Naive thymus-derived CD4-positive, alpha-beta T cell (primary cell): ENCODE results near the gene CRNN. TPM values are rescaled to one million over a fixed set of nuclear protein-coding genes. Genes with fewer than 3 reads are reported as not detected.

Experiments used
- ATAC-seq: fragments of 150-1000 bp; cut with Tn5 transposase; 2 replicates; pipeline ENCODE4 v1.10.0; 2021; ENCODE audit warnings: mild to moderate bottlenecking, moderate library complexity
- CTCF ChIA-PET: fragments of 350-600 bp; sonication (Branson Sonifier 250); formaldehyde crosslinking; loops from one replicate; lab custom pipeline; 2021; ENCODE audit warnings: antibody characterized with exemption; lab: Charles Lee
- POLR2A ChIA-PET: fragments of 350-600 bp; sonication (Branson Sonifier 250); formaldehyde crosslinking; loops from one replicate; lab custom pipeline; 2021; ENCODE audit warnings: antibody characterized with exemption, inconsistent platforms; lab: Charles Lee
- DNase-seq, 9 donors: peaks; one replicate each; pipeline versions ENCODE4 v3.0.0 to v3.0.0-alpha.2; 2020 to 2022; ENCODE audit warnings: mixed read lengths in 1 of 9
- H3K27ac ChIP-seq: one replicate; pipeline ENCODE4 v1.7.0; 2013; ENCODE audit warnings: mild to moderate bottlenecking, low read depth, low read length, moderate library complexity
- H3K27me3 ChIP-seq, 2 donors: one replicate each; pipeline ENCODE4 v1.7.0; 2013; ENCODE audit warnings: low read length in 2 of 2, mild to moderate bottlenecking in 2 of 2, moderate library complexity in 2 of 2; ENCODE audit not compliant: control insufficient read depth in 2 of 2, insufficient read depth in 2 of 2
- H3K36me3 ChIP-seq, 3 experiments: 1 replicate in 2 of 3; 2 replicates in 1 of 3; pipeline ENCODE4 v1.7.0; 2013; ENCODE audit warnings: low read length in 3 of 3, mild to moderate bottlenecking in 3 of 3, moderate library complexity in 1 of 3; ENCODE audit not compliant: insufficient read depth in 3 of 3, control insufficient read depth in 2 of 3
- H3K4me1 ChIP-seq, 2 donors: one replicate each; pipeline ENCODE4 v1.7.0; 2013; ENCODE audit warnings: low read length in 2 of 2, mild to moderate bottlenecking in 2 of 2, moderate library complexity in 1 of 2; ENCODE audit not compliant: control insufficient read depth in 2 of 2, insufficient read depth in 2 of 2
- H3K4me3 ChIP-seq: 2 replicates; pipeline ENCODE4 v1.7.0; 2013; ENCODE audit warnings: mild to moderate bottlenecking, low read length
- H3K9me3 ChIP-seq, 3 experiments: 1 replicate in 2 of 3; 2 replicates in 1 of 3; pipeline ENCODE4 v1.7.0; 2013; ENCODE audit warnings: low read length in 3 of 3; ENCODE audit not compliant: control insufficient read depth in 2 of 3
- H3K27ac Mint-ChIP-seq, 9 donors: one replicate each; pipeline ENCODE4 v1.8.0; 2020 to 2022; ENCODE audit warnings: mixed read lengths in 9 of 9, mild to moderate bottlenecking in 8 of 9, moderate library complexity in 5 of 9, inconsistent platforms in 2 of 9
- H3K27me3 Mint-ChIP-seq, 5 donors: one replicate each; pipeline ENCODE4 v1.8.0; 2021 to 2022; ENCODE audit warnings: mixed read lengths in 5 of 5, mild to moderate bottlenecking in 1 of 5
- H3K36me3 Mint-ChIP-seq, 5 donors: one replicate each; pipeline ENCODE4 v1.8.0; 2020 to 2022; ENCODE audit warnings: mixed read lengths in 5 of 5, mild to moderate bottlenecking in 3 of 5, inconsistent platforms in 1 of 5
- H3K4me1 Mint-ChIP-seq, 7 donors: one replicate each; pipeline ENCODE4 v1.8.0; 2020 to 2022; ENCODE audit warnings: mixed read lengths in 7 of 7, mild to moderate bottlenecking in 3 of 7, inconsistent platforms in 1 of 7
- H3K4me3 Mint-ChIP-seq, 10 donors: one replicate each; pipeline ENCODE4 v1.8.0; 2020 to 2022; ENCODE audit warnings: mild to moderate bottlenecking in 10 of 10, mixed read lengths in 10 of 10, moderate library complexity in 6 of 10, inconsistent platforms in 2 of 10
- H3K9me3 Mint-ChIP-seq, 11 donors: one replicate each; pipeline ENCODE4 v1.8.0; 2020 to 2022; ENCODE audit warnings: mixed read lengths in 11 of 11, mild to moderate bottlenecking in 4 of 11, inconsistent platforms in 1 of 11, moderate library complexity in 1 of 11
- intact Hi-C, 2 donors: fragments of 100-400 bp; cut with micrococcal nuclease; formaldehyde crosslinking; loops; one replicate each; pipeline ENCODE4 v1.15.1; 2023
- polyA plus RNA-seq, 2 donors: library from polyadenylated mRNA; unstranded; fragments of 300-500 nt; fragmentation: Illumina TruSeq; gene quantifications; one replicate each; pipeline ENCODE4 v1.2.3, GENCODE V29; 2021
- total RNA-seq, 6 experiments: library from RNA in 5 of 6; stranded (reverse) in 5 of 6; gene quantifications; 1 replicate in 5 of 6; 2 replicates in 1 of 6; pipeline ENCODE4 v1.2.3 and lab custom pipeline; 2021 to 2026

The CRNN gene
- total and polyA plus RNA-seq, 7 experiments from 2014 or later, result not detected

- Histone ChIP-seq H3K4me3 (no peak overlapping the region), H3K27ac (no peak overlapping the region), H3K27me3 (no peaks in the 10 kb centered on the region), H3K9me3 (no peaks in the 10 kb centered on the region), H3K4me1 (no peaks in the 10 kb centered on the region), H3K36me3 (no peaks in the 10 kb centered on the region)
- intact Hi-C loops, result loop anchor here (1.0 to 2.0 kb wide), 2 partner anchors 59 to 60 kb away; no protein-coding TSS in a partner anchor
- DNase-seq (peak in 3 of 9 donors; percentile 0 to 12 (median 5)), ATAC-seq (peak; percentile 29)
- POLR2A ChIA-PET, result no interaction called here
- H3K4me1 Mint-ChIP-seq, result no peaks in the 10 kb centered on the region
- CTCF ChIA-PET, result interaction anchor here (0.6 to 1.2 kb wide), 2 partner anchors 60 to 187 kb away, joined by 3 read pairs; no protein-coding TSS in a partner anchor
- no peak overlapping the region for H3K27ac Mint-ChIP-seq
- H3K36me3 Mint-ChIP-seq, result no peaks in the 10 kb centered on the region
- peaks cover 9 to 35% (median 18%) of the 10 kb centered on the region in 5 donors for H3K27me3 Mint-ChIP-seq
- peaks cover 0 to 4% (median 0%) of the 10 kb centered on the region in 11 donors for H3K9me3 Mint-ChIP-seq
- no peak overlapping the region for H3K4me3 Mint-ChIP-seq
These were observed 15.0 kb downstream of the CRNN start for GRCh38 chr1:152398812-152399698.

GRCh38 chr1:152397474-152397873, 16.6 kb downstream of the CRNN start:
- Histone ChIP-seq H3K27me3 (no peaks in the 10 kb centered on the region), H3K27ac (no peak overlapping the region), H3K4me1 (peaks cover 0 to 10% of the 10 kb centered on the region in 2 donors), H3K4me3 (no peak overlapping the region), H3K9me3 (no peaks in the 10 kb centered on the region), H3K36me3 (no peaks in the 10 kb centered on the region)
- intact Hi-C loops, result no loop called here
- peaks cover 0 to 4% (median 0%) of the 10 kb centered on the region in 11 donors for H3K9me3 Mint-ChIP-seq
- ATAC-seq (no peak), DNase-seq (no peak)
- POLR2A ChIA-PET, result no interaction called here
- H3K27me3 Mint-ChIP-seq, result peaks cover 11 to 41% (median 26%) of the 10 kb centered on the region in 5 donors
- CTCF ChIA-PET, result no interaction called here
- H3K36me3 Mint-ChIP-seq, result no peaks in the 10 kb centered on the region
- no peak overlapping the region for H3K4me3 Mint-ChIP-seq
- no peak overlapping the region for H3K27ac Mint-ChIP-seq
- peaks cover 0 to 6% (median 0%) of the 10 kb centered on the region in 7 donors for H3K4me1 Mint-ChIP-seq

GRCh38 chr1:152394151-152394550, 19.9 kb downstream of the CRNN start:
- H3K36me3 ChIP-seq, result no peaks in the 10 kb centered on the region
- POLR2A ChIA-PET, result no interaction called here
- H3K27ac ChIP-seq, result no peak overlapping the region
- no peaks in the 10 kb centered on the region for H3K9me3 ChIP-seq
- H3K27me3 ChIP-seq, result no peaks in the 10 kb centered on the region
- ATAC-seq, result no peak
- peaks cover 0 to 4% (median 0%) of the 10 kb centered on the region in 11 donors for H3K9me3 Mint-ChIP-seq
- H3K4me3 Mint-ChIP-seq, result no peak overlapping the region
- peaks cover 0 to 16% of the 10 kb centered on the region in 2 donors for H3K4me1 ChIP-seq
- H3K36me3 Mint-ChIP-seq, result no peaks in the 10 kb centered on the region
- H3K4me3 ChIP-seq, result no peak overlapping the region
- intact Hi-C loops, result no loop called here
- H3K27me3 Mint-ChIP-seq, result peaks cover 30 to 60% (median 37%) of the 10 kb centered on the region in 5 donors
- DNase-seq, result no peak
- H3K4me1 Mint-ChIP-seq, result peaks cover 0 to 6% (median 0%) of the 10 kb centered on the region in 7 donors
- H3K27ac Mint-ChIP-seq, result no peak overlapping the region
- CTCF ChIA-PET, result no interaction called here

- Histone ChIP-seq H3K27me3 (no peaks in the 10 kb centered on the region), H3K9me3 (no peaks in the 10 kb centered on the region), H3K36me3 (no peaks in the 10 kb centered on the region), H3K27ac (no peak overlapping the region), H3K4me3 (no peak overlapping the region), H3K4me1 (peaks cover 0 to 16% of the 10 kb centered on the region in 2 donors)
- peaks cover 0 to 6% (median 0%) of the 10 kb centered on the region in 7 donors for H3K4me1 Mint-ChIP-seq
- peaks cover 0 to 4% (median 0%) of the 10 kb centered on the region in 11 donors for H3K9me3 Mint-ChIP-seq
- ATAC-seq (peak; percentile 74), DNase-seq (no peak)
- POLR2A ChIA-PET, result no interaction called here
- no peaks in the 10 kb centered on the region for H3K36me3 Mint-ChIP-seq
- no peak overlapping the region for H3K27ac Mint-ChIP-seq
- H3K4me3 Mint-ChIP-seq, result no peak overlapping the region
- intact Hi-C loops, result no loop called here
- peaks cover 40 to 73% (median 46%) of the 10 kb centered on the region in 5 donors for H3K27me3 Mint-ChIP-seq
- CTCF ChIA-PET, result interaction anchor here (0.9 kb wide), 1 partner anchor 65 kb away, joined by 3 read pairs; no protein-coding TSS in a partner anchor
These were observed 21.2 kb downstream of the CRNN start for GRCh38 chr1:152392909-152393308.

GRCh38 chr1:152388889-152389288, 25.2 kb downstream of the CRNN start:
- Mint-ChIP-seq H3K36me3 (no peaks in the 10 kb centered on the region), H3K27ac (no peak overlapping the region), H3K27me3 (peaks cover 32 to 71% (median 54%) of the 10 kb centered on the region in 5 donors), H3K9me3 (peaks cover 0 to 6% (median 0%) of the 10 kb centered on the region in 11 donors), H3K4me3 (no peak overlapping the region), H3K4me1 (peaks cover 0 to 6% (median 0%) of the 10 kb centered on the region in 7 donors)
- no peak overlapping the region for H3K27ac ChIP-seq
- POLR2A ChIA-PET, result no interaction called here
- CTCF ChIA-PET, result no interaction called here
- no peak overlapping the region for H3K4me3 ChIP-seq
- intact Hi-C loops, result no loop called here
- DNase-seq (no peak), ATAC-seq (no peak)
- no peaks in the 10 kb centered on the region for H3K36me3 ChIP-seq
- H3K4me1 ChIP-seq, result peaks cover 0 to 16% of the 10 kb centered on the region in 2 donors
- no peaks in the 10 kb centered on the region for H3K27me3 ChIP-seq
- H3K9me3 ChIP-seq, result no peaks in the 10 kb centered on the region

GRCh38 chr1:152386940-152387339, 27.1 kb downstream of the CRNN start:
- peaks cover 19 to 60% (median 46%) of the 10 kb centered on the region in 5 donors for H3K27me3 Mint-ChIP-seq

More at GRCh38 chr1:152386940-152387339, 27.1 kb downstream of the CRNN start:
- ChIA-PET CTCF (no interaction called here), POLR2A (no interaction called here)
- intact Hi-C loops, result no loop called here
- Histone ChIP-seq H3K27me3 (no peaks in the 10 kb centered on the region), H3K36me3 (no peaks in the 10 kb centered on the region), H3K9me3 (no peaks in the 10 kb centered on the region), H3K4me1 (peaks cover 0 to under 1% of the 10 kb centered on the region in 2 donors), H3K27ac (no peak overlapping the region), H3K4me3 (no peak overlapping the region)
- Mint-ChIP-seq H3K27ac (no peak overlapping the region), H3K4me1 (no peaks in the 10 kb centered on the region), H3K4me3 (no peak overlapping the region), H3K9me3 (peaks cover 0 to 7% (median 0%) of the 10 kb centered on the region in 11 donors), H3K36me3 (no peaks in the 10 kb centered on the region)
- DNase-seq, result no peak
- no peak for ATAC-seq
